ENCODE measurements around the gene SCGB1D4.
"Not testable (repeated sequence)": the region's sequence is repeated elsewhere in the genome, so short reads cannot be mapped to it uniquely, and the experiment has no call there.

The SCGB1D4 gene, protein sequence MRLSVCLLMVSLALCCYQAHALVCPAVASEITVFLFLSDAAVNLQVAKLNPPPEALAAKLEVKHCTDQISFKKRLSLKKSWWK

GRCh38 chr11:62298975-62299374 lies at the start of gene SCGB1D4:
TSS of gene SCGB1D4 (minus strand) at chr11:62299075. CDS start at chr11:62299010, 65 bp downstream.
- no peak for DNase-seq

- no peak for DNase-seq
These were observed 47.0 kb upstream of the SCGB1D4 start for GRCh38 chr11:62345861-62346260.

- DNase-seq = no peak
These were observed 45.3 kb upstream of the SCGB1D4 start for GRCh38 chr11:62344210-62344609.

GRCh38 chr11:62343646-62344190 lies 44.8 kb upstream of the SCGB1D4 start:
- not testable (repeated sequence) for DNase-seq

DNA sequence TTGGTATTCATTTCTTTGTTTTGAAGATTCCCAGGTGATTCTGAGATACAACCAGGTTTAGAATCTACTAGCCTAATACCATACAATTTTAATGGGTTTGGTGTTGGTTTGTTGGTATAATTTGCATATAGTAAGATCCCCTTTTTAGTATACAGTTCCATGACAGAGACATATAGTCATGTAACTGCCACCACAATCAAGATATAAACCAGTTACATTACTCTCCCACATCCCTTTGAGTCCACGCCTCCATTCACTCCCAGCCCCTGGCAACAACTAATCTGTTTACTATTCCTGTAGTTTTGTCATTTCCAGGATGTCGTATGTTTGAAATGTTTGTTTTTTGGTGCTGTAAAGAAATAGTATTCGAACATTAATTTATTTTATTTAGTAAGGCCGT lies 42.7 kb upstream of the SCGB1D4 start:
- DNase-seq = no peak

DNA sequence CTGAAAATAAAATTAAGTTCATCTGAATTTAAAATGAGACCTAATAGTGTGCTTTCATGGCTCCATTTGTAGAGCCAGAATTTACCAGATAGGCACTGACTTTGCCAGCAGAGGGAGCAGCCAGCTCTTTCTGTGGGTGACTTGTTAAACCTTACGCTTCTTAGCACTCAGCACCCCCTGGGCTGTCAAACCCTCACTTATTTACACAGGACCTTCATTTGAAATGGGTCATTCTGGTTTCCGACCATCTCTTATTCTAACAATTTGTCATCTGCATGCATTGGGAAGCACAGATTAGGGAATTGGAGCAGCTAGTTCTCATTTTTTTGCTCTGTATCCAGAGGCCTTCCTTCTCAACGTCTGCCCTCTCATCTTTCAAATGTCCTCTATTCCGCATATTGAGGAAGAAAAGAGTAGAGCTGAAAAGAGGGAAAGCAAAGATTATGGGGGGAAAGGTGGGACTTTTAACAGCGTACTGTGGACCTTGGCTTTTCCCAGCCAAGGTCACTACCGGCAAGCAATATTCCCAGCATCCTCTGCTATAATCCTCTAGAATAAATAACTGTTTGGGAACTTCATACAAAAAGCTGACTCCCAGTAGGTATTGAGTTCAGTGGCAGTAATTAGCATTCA lies 41.5 kb upstream of the SCGB1D4 start:
- peak; percentile 59 for DNase-seq

DNA sequence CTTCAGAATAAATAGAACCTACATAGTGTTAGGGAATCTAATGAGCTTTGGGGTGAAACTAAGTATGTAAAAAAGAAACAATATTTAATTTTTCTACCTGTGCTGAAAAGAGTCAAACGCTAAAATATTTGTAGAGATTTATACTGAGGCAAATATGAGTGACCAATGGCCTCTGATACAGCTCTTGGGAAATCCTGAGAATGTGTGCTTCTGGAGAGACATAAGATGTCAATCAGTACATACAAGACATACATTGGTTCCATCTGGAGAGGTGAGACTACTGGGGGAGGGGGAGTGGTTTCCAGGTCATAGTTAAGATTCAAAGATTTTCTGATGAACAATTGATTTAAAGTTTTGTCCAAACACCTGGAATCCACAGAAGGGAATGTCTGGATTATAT lies 39.3 kb upstream of the SCGB1D4 start:
- DNase-seq = no peak

DNA sequence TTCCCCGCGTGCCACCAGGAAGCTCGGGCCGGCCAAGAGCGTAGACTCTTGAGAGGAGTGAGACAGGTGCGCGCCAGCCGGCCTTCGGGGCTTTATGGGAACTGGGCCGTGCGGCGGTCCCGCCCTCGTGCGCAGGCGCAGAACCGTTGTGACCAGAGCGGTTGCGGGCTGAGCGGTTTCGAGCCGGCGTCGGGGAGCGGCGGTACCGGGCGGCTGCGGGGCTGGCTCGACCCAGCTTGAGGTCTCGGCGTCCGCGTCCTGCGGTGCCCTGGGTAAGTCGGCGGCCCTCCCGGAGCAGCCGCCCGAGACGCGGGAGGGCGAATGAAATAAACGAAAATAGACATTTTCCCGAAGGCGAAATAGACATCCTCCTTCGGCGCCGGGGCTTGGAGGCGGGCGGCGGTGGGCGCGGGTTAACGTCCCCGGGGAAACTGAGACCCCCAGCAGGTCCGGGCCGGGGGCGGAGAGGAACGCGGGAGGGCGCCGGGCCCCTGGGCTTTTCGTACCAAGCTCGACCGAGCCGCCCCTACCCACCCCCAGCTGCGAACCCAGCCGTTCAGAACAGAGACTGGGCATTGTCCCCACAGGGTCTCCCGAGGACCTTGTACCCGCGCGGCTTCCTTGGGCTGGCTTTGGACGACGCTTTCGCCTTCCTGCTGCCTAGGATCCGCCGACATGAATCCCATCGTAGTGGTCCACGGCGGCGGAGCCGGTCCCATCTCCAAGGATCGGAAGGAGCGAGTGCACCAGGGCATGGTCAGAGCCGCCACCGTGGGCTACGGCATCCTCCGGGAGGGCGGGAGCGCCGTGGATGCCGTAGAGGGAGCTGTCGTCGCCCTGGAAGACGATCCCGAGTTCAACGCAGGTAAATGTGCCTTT lies 38.7 kb upstream of the SCGB1D4 start, which contains the start of gene ASRGL1:
ASRGL1 (plus strand) TSS at position 146 of the 879 bp plus-strand sequence; CDS start at position 676, 530 bp downstream.
- peak; percentile 72 for DNase-seq

- DNase-seq = not testable (repeated sequence)
These were observed 38.1 kb upstream of the SCGB1D4 start for GRCh38 chr11:62336949-62337302.

- no peak for DNase-seq
These were observed 34.9 kb upstream of the SCGB1D4 start for GRCh38 chr11:62333768-62334167.

DNA sequence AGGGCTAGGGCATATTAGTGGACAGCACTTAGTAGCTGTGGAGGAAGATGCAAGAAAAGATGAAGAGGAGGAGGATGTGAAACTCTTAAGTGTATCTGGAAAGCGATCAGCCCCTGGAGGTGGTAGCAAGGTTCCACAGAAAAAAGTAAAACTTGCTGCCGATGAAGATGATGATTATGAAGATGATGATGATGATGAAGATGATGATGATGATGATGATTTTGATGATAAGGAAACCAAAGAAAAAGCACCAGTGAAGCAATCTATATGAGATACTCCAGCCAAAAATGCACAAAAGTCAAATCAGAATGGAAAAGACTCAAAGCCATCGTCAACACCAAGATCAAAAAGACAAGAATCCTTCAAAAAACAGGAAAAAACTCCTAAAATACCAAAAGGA lies 32.4 kb upstream of the SCGB1D4 start:
- DNase-seq = not testable (repeated sequence)

- not testable (repeated sequence) for DNase-seq
These were observed 28.7 kb upstream of the SCGB1D4 start for GRCh38 chr11:62327541-62327940.

- DNase-seq = not testable (repeated sequence)
These were observed 27.8 kb upstream of the SCGB1D4 start for GRCh38 chr11:62326719-62327118.

- not testable (repeated sequence) for DNase-seq
These were observed 26.9 kb upstream of the SCGB1D4 start for GRCh38 chr11:62325781-62326180.

- DNase-seq = peak; percentile 74
These were observed 26.1 kb upstream of the SCGB1D4 start for GRCh38 chr11:62324731-62325556.

GRCh38 chr11:62322524-62322923 lies 23.6 kb upstream of the SCGB1D4 start:
- no peak for DNase-seq

- no peak for DNase-seq
These were observed 16.6 kb upstream of the SCGB1D4 start for GRCh38 chr11:62315431-62315830.

GRCh38 chr11:62309991-62310390 lies 11.1 kb upstream of the SCGB1D4 start:
- DNase-seq = no peak

GRCh38 chr11:62307950-62308349 lies 9.1 kb upstream of the SCGB1D4 start:
- no peak for DNase-seq

GRCh38 chr11:62306227-62306626 lies 7.4 kb upstream of the SCGB1D4 start:
- no peak for DNase-seq

DNA sequence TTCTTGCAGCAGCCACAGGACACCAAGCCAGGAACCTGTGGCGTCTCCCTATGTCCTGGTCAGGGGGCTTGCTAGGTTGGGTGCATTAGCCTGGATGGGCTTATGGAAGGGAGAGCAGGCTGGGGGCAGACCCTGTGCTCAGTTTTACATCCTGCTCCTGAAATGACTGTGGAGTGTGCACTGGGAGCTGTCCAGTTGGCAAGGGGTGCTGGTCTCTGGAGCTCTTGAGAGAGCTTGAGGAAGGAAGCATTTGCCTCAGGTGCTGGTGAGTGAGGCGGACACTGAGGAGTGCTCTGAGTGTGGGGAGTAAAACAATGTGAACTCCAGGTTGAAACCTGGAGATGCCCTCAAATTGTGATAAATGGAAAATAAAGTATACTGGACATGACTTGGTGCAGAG lies 3.4 kb downstream of the SCGB1D4 start:
- no peak for DNase-seq

DNA sequence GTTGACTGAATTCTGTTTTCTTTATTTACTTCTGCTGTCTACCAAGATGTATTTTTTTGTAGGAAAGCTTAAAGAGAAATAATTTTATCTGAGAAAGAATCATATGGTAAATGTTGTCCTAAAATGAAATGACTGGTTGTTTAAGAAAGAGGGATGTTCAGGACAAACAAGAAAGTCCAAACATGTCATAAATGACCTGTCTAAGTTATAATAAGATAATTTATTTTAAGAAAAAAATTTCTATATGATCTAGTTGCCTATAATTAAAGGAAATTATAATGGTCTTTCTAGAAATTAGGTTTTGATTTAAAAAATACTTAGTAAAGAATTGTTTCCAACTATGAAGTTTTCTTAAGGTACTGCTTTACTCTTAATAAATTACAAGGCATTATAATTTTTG lies 18.4 kb downstream of the SCGB1D4 start:
- no peak for DNase-seq

DNA sequence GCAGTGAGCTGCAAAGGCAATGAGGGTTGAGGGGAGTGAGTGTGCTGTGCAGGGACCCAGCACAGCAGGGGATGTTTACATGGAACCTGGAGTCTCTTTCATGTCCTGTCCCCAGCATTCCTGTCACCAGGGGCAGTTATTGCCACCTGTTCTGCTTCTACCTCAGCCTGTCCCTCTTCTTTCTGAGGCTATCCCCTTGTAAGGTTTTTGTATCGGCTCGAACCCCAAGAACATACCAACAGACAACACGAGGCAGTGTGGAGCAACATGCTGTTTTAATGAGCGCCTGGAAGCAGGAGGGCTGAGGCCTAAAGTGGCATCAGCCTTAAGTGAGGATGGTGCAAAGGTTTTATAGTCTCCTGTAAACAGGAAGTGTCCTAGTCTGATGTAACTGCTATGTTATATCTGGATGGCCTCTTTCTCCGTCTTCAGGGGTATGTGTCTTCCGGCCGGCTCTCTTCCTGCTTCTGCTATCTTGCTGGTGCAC lies 25.0 kb downstream of the SCGB1D4 start:
- DNase-seq = no peak
